Tibial nerve (tissue), 3 donors: ENCODE data around the gene BRINP2.

ENCODE experiments used
- CTCF ChIP-seq, 5 experiments: fragments of 200-600 bp in 3 of 5; fragments of 450-650 bp in 2 of 5; sonication (generic) in 3 of 5; IDR thresholded peaks; one replicate each; pipeline ENCODE4 v1.5.1; 2016 to 2019; ENCODE audit warnings: antibody characterized with exemption in 5 of 5, mild to moderate bottlenecking in 3 of 5, moderate library complexity in 2 of 5
- POLR2A ChIP-seq, 2 donors: fragments of 450-650 bp; IDR thresholded peaks; one replicate each; pipeline ENCODE4 v1.6.1; 2017; ENCODE audit warnings: antibody characterized with exemption in 2 of 2, mild to moderate bottlenecking in 2 of 2, moderate library complexity in 2 of 2

GRCh38 chr1:177300431-177300830 is 129.7 kb downstream of the BRINP2 start:
- no peak for TF ChIP-seq CTCF (IDR thresholded peaks at IDR 0.05)
- no peak for TF ChIP-seq POLR2A (IDR thresholded peaks at IDR 0.05)
